Lung (tissue), 12 donors: Measurements from ENCODE around the gene SLC8A1. TPM values are rescaled to one million over a fixed set of nuclear protein-coding genes. Genes with fewer than 3 reads are reported as not detected.

ENCODE experiments used
- ATAC-seq: fragments of 200-7000 bp; cut with Tn5 transposase; one replicate; pipeline ENCODE4 v1.9.1; 2020; ENCODE audit warnings: moderate number of reproducible peaks; ENCODE audit not compliant: insufficient read depth, low FRiP score
- DNase-seq, 3 donors: peaks; one replicate each; pipeline ENCODE4 v3.0.0-alpha.2; 2013 to 2017
- H3K27ac ChIP-seq, 2 donors: one replicate each; pipeline ENCODE4 v1.5.1; 2013; ENCODE audit warnings: mild to moderate bottlenecking in 2 of 2, moderate library complexity in 2 of 2, control low read depth in 1 of 2, inconsistent platforms in 1 of 2, low read depth in 1 of 2, low read length in 1 of 2
- H3K27me3 ChIP-seq, 3 donors: one replicate each; pipeline ENCODE4 v1.5.1; 2013; ENCODE audit warnings: low read length in 2 of 3; ENCODE audit not compliant: control insufficient read depth in 3 of 3, insufficient read depth in 3 of 3
- H3K36me3 ChIP-seq, 4 donors: one replicate each; pipeline ENCODE4 v1.5.1; 2013; ENCODE audit warnings: low read length in 4 of 4, mild to moderate bottlenecking in 1 of 4, moderate library complexity in 1 of 4; ENCODE audit not compliant: control insufficient read depth in 4 of 4, insufficient read depth in 4 of 4
- H3K4me1 ChIP-seq, 5 donors: one replicate each; pipeline ENCODE4 v1.5.1; 2013; ENCODE audit warnings: low read length in 5 of 5, mild to moderate bottlenecking in 2 of 5, moderate library complexity in 1 of 5; ENCODE audit not compliant: control insufficient read depth in 5 of 5, insufficient read depth in 5 of 5
- H3K4me3 ChIP-seq: one replicate; pipeline ENCODE4 v1.5.1; 2013; ENCODE audit warnings: mild to moderate bottlenecking, control low read depth, moderate library complexity
- H3K9ac ChIP-seq, 2 donors: one replicate each; pipeline ENCODE4 v1.5.1; 2013; ENCODE audit warnings: low read length in 2 of 2, control low read depth in 1 of 2; ENCODE audit not compliant: insufficient read depth in 1 of 2
- H3K9me3 ChIP-seq, 4 donors: one replicate each; pipeline ENCODE4 v1.5.1; 2013; ENCODE audit warnings: low read length in 3 of 4, mild to moderate bottlenecking in 1 of 4, moderate library complexity in 1 of 4; ENCODE audit not compliant: control insufficient read depth in 4 of 4, insufficient read depth in 3 of 4
- WGBS, 2 donors: extraction: QIAGEN DNeasy Blood & Tissue Kit; methylation state at CpG; one replicate each; pipeline ENCODE4 v1.1.7; 2013; 5-methylcytosine and 5-hydroxymethylcytosine counted together
- polyA plus RNA-seq, 2 donors: library from polyadenylated mRNA; stranded (reverse); fragments of 200-250 nt; gene quantifications; one replicate each; pipeline ENCODE4 v1.2.1, GENCODE V29; 2013
- total RNA-seq, 2 donors: library from RNA; depleted of rRNA in 1 of 2; stranded (reverse); fragments of >200 nt in 1 of 2; gene quantifications; one replicate each; pipeline ENCODE4 v1.2.1, GENCODE V29; 2014 to 2021
- TF ChIP-seq, protein P1 (sequence below): IDR thresholded peaks from 2 replicates; pipeline ENCODE4 v1.5.1; 2012; ENCODE audit warnings: mild to moderate bottlenecking; ENCODE audit errors: control extremely low read depth, extremely low read depth
- donor health status: control.
- donor health status: control.
- donor health status: Bipolar disorder and iron deficiency.
- donor health status: healthy.
- donor health status: DM: yes; HTN: yes; CAD: no.

The SLC8A1 gene
- total and polyA plus RNA-seq, 4 donors = 1.2 to 34.7 (median 18.4) TPM

DNA sequence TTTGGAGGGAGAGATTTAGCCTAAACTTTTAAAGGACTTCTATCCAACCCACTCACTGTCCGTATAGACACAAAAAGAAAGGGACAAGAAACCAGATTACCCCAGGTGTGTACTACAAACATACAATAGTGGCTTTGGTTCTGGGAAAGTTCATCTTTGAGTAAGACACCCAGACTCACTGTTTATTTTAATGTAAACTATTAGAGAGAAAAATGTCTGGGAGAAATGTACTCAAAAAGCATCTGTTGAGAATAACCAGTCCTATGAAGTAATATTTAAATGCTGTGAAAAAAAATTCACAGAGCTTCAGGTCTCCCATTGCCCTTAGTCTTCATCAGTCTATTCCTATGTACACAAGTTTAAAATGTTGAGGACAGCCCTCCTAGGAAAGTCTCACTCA is 107.5 kb downstream of the SLC8A1 start:
- Histone ChIP-seq H3K4me1 (peaks cover 0 to 32% (median 0%) of the 10 kb centered on the region in 5 donors), H3K4me3 (no peak overlapping the region), H3K36me3 (no peaks in the 10 kb centered on the region), H3K27me3 (no peaks in the 10 kb centered on the region), H3K27ac (peak overlapping the region in 1 of 2 donors; percentile 81), H3K9me3 (no peaks in the 10 kb centered on the region), H3K9ac (no peak overlapping the region)
- DNase-seq = no peak
- 85 to 93% methylated on average over 1 of the region's 1 CpG for WGBS, 2 donors
- TF ChIP-seq, protein P1, sequence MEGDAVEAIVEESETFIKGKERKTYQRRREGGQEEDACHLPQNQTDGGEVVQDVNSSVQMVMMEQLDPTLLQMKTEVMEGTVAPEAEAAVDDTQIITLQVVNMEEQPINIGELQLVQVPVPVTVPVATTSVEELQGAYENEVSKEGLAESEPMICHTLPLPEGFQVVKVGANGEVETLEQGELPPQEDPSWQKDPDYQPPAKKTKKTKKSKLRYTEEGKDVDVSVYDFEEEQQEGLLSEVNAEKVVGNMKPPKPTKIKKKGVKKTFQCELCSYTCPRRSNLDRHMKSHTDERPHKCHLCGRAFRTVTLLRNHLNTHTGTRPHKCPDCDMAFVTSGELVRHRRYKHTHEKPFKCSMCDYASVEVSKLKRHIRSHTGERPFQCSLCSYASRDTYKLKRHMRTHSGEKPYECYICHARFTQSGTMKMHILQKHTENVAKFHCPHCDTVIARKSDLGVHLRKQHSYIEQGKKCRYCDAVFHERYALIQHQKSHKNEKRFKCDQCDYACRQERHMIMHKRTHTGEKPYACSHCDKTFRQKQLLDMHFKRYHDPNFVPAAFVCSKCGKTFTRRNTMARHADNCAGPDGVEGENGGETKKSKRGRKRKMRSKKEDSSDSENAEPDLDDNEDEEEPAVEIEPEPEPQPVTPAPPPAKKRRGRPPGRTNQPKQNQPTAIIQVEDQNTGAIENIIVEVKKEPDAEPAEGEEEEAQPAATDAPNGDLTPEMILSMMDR = no peak
- ATAC-seq = no peak

DNA sequence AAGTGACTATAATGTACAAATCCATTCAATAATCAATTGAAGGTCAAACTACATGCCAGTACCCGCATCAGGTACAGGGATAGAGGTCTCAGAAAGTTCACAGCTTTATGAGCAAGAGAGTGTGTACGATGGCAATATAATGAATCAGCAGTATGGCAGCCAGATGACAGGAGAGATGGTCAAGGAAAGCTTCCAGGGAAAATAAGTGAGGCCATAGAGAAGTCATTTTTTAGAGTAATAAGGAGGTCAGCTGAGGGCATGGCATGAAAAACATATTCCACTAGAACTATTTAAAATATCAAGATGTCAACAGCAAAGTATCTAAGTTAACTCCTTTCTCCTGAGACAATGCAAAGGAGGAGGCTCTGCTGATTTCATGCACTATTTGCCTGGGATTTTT is 108.0 kb downstream of the SLC8A1 start:
- DNase-seq = no peak
- H3K9ac ChIP-seq = no peak overlapping the region
- H3K27me3 ChIP-seq = no peaks in the 10 kb centered on the region
- no peak for ATAC-seq
- H3K9me3 ChIP-seq = no peaks in the 10 kb centered on the region
- H3K36me3 ChIP-seq = no peaks in the 10 kb centered on the region
- TF ChIP-seq, protein P1 = no peak
- 78 to 85% methylated on average over 2 of the region's 2 CpGs for WGBS, 2 donors
- no peak overlapping the region for H3K4me3 ChIP-seq
- H3K27ac ChIP-seq = peak overlapping the region in 1 of 2 donors; percentile 81
- H3K4me1 ChIP-seq = peaks cover 0 to 31% (median 0%) of the 10 kb centered on the region in 5 donors

DNA sequence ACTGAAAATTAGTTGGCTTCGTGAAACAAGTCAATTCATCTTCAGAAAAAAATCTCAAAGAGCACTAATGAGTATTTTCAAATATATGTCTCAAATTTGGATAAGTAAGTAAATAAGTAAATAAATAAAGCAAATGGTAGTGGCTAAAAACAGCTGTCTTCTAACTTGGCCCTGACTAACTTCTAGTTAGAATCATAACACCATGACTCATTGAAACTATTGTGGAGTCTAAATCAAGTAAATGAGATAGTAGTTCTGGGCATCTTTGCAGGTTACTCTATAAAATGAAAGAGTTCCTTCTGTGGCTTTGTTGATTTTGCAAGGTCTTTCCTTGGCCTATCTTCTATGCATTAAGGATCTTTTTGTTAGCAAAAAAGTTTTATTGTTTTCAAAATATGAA is 110.7 kb downstream of the SLC8A1 start:
- TF ChIP-seq, protein P1 = no peak
- Histone ChIP-seq H3K27ac (peak overlapping the region in 1 of 2 donors; percentile 60), H3K36me3 (no peaks in the 10 kb centered on the region), H3K27me3 (no peaks in the 10 kb centered on the region), H3K9me3 (no peaks in the 10 kb centered on the region), H3K4me1 (peaks cover 0 to 24% (median 0%) of the 10 kb centered on the region in 5 donors), H3K9ac (no peak overlapping the region), H3K4me3 (no peak overlapping the region)
- DNase-seq (no peak), ATAC-seq (no peak)
- 96 to 98% methylated on average over 1 of the region's 1 CpG for WGBS, 2 donors

DNA sequence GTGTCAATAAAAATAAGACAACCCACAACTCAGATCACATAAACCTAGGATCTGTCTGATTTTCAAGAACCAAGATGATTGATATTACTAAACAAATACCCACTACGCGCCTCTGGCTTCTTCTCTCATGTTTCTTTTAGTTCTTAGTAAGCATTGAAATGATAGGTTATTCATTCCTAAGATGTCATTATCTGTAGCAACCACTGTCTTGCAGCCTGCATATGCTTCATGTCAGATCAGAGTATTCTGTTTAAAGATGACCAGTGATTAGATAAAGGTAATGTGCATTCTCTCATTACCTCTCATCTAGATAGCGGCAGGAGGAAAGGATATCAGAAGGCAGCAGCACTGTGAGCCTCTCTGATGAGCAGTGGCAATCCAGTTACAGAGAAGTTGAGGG is 112.9 kb downstream of the SLC8A1 start:
- TF ChIP-seq, protein P1 = no peak
- H3K36me3 ChIP-seq = no peaks in the 10 kb centered on the region
- H3K9ac ChIP-seq = no peak overlapping the region
- DNase-seq (no peak), ATAC-seq (no peak)
- H3K27ac ChIP-seq = no peak overlapping the region
- H3K4me1 ChIP-seq = peaks cover 0 to 12% (median 0%) of the 10 kb centered on the region in 5 donors
- no peaks in the 10 kb centered on the region for H3K27me3 ChIP-seq
- WGBS, 2 donors = 92% methylated on average over 3 of the region's 3 CpGs
- no peak overlapping the region for H3K4me3 ChIP-seq
- H3K9me3 ChIP-seq = no peaks in the 10 kb centered on the region
